HT-29 (cell line): ENCODE data around the gene MEGF6. TPM values are rescaled to one million over a fixed set of nuclear protein-coding genes. Genes with fewer than 3 reads are reported as not detected.
A peak's percentile ranks its signal among the peaks of the same experiment; 100 is the strongest.

Experiments
- DNase-seq: peaks from one replicate; pipeline ENCODE4 v3.0.0-alpha.2; 2015; ENCODE audit warnings: low spot score
- total RNA-seq: library from RNA; depleted of rRNA; stranded (reverse); fragments of >200 nt; shearing (Covaris generic); gene quantifications from 2 replicates; pipeline ENCODE4 v1.2.3, GENCODE V29; 2014

The MEGF6 gene
- total RNA-seq, 1 experiment from 2014 or later: 12.7 TPM

- peak; percentile 77 for DNase-seq
These were observed 139.8 kb downstream of the MEGF6 start for GRCh38 chr1:3471356-3472087.

- DNase-seq: no peak
These were observed 140.5 kb downstream of the MEGF6 start for GRCh38 chr1:3470650-3471355.

GRCh38 chr1:3469849-3470649, 141.3 kb downstream of the MEGF6 start:
- no peak for DNase-seq

- no peak for DNase-seq
These were observed 142.0 kb downstream of the MEGF6 start for GRCh38 chr1:3469104-3469848.

GRCh38 chr1:3468236-3469103, 142.8 kb downstream of the MEGF6 start:
- DNase-seq: no peak

GRCh38 chr1:3467096-3468036, 143.9 kb downstream of the MEGF6 start:
- DNase-seq: no peak

- no peak for DNase-seq
These were observed 144.8 kb downstream of the MEGF6 start for GRCh38 chr1:3466366-3467075.

GRCh38 chr1:3465935-3466321, 145.4 kb downstream of the MEGF6 start:
- no peak for DNase-seq

GRCh38 chr1:3465091-3465934, 146.0 kb downstream of the MEGF6 start:
- no peak for DNase-seq

- no peak for DNase-seq
These were observed 146.7 kb downstream of the MEGF6 start for GRCh38 chr1:3464649-3465025.

- DNase-seq: no peak
These were observed 147.2 kb downstream of the MEGF6 start for GRCh38 chr1:3463891-3464648.

- DNase-seq: no peak
These were observed 147.9 kb downstream of the MEGF6 start for GRCh38 chr1:3463408-3463863.

- DNase-seq: no peak
These were observed 148.3 kb downstream of the MEGF6 start for GRCh38 chr1:3463013-3463385.

- DNase-seq: no peak
These were observed 148.8 kb downstream of the MEGF6 start for GRCh38 chr1:3462356-3463012.

GRCh38 chr1:3461934-3462275, 149.4 kb downstream of the MEGF6 start:
- no peak for DNase-seq

- DNase-seq: no peak
These were observed 149.9 kb downstream of the MEGF6 start for GRCh38 chr1:3461238-3461933.
